ENCODE data around the gene MRPL20. TPM values are rescaled to one million over a fixed set of nuclear protein-coding genes. Genes with fewer than 3 reads are reported as not detected.

Gene MRPL20
- total and polyA plus RNA-seq, 9 of the 15 experiments (the other 6 are each of a cell fraction or from before 2014, with no cell fraction given): 180 to 671 (median 229) TPM

DNA sequence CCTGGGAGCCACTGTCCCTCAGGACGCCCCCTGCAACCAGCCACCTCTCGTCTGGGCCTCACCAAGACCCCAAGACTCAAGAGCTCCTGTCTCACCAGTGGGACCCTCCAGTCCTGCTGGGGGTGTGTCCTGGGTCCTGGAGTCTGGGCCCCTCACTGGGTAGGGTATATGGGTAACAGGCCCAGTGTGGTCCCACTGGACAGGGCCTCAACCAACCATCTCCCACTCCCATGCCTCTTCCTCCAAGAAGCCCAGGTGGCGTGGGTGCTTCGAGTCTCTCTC lies 27.7 kb upstream of the MRPL20 start (continued):
- TF ChIP-seq, protein P1, sequence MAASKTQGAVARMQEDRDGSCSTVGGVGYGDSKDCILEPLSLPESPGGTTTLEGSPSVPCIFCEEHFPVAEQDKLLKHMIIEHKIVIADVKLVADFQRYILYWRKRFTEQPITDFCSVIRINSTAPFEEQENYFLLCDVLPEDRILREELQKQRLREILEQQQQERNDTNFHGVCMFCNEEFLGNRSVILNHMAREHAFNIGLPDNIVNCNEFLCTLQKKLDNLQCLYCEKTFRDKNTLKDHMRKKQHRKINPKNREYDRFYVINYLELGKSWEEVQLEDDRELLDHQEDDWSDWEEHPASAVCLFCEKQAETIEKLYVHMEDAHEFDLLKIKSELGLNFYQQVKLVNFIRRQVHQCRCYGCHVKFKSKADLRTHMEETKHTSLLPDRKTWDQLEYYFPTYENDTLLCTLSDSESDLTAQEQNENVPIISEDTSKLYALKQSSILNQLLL (CRISPR knock-in tag; IDR thresholded peaks at IDR 0.05; ENCODE audit: borderline replicate concordance): no peak
- TF ChIP-seq RBM39 (optimal IDR thresholded peaks at IDR 0.05; ENCODE audit: low read depth, low read length) (no peak), MTA3 (IDR thresholded peaks at IDR 0.05; ENCODE audit: borderline replicate concordance) (no peak), NR4A1 (CRISPR knock-in tag; IDR thresholded peaks at IDR 0.05) (0 out of 2 replicates have a peak, but pooled peaks have one; percentile 13), NR4A1 (tag; IDR thresholded peaks at IDR 0.05) (no peak), HMG20A (CRISPR knock-in tag; conservative IDR thresholded peaks at IDR 0.05) (no peak), ZFP36 (IDR thresholded peaks at IDR 0.05; ENCODE audit: low read depth, low read length, partially characterized antibody) (peak; percentile 35), BRD4 (IDR thresholded peaks at IDR 0.05) (no peak), CBFA2T2 (conservative IDR thresholded peaks at IDR 0.05) (no peak)
- TF ChIP-seq, protein P2, sequence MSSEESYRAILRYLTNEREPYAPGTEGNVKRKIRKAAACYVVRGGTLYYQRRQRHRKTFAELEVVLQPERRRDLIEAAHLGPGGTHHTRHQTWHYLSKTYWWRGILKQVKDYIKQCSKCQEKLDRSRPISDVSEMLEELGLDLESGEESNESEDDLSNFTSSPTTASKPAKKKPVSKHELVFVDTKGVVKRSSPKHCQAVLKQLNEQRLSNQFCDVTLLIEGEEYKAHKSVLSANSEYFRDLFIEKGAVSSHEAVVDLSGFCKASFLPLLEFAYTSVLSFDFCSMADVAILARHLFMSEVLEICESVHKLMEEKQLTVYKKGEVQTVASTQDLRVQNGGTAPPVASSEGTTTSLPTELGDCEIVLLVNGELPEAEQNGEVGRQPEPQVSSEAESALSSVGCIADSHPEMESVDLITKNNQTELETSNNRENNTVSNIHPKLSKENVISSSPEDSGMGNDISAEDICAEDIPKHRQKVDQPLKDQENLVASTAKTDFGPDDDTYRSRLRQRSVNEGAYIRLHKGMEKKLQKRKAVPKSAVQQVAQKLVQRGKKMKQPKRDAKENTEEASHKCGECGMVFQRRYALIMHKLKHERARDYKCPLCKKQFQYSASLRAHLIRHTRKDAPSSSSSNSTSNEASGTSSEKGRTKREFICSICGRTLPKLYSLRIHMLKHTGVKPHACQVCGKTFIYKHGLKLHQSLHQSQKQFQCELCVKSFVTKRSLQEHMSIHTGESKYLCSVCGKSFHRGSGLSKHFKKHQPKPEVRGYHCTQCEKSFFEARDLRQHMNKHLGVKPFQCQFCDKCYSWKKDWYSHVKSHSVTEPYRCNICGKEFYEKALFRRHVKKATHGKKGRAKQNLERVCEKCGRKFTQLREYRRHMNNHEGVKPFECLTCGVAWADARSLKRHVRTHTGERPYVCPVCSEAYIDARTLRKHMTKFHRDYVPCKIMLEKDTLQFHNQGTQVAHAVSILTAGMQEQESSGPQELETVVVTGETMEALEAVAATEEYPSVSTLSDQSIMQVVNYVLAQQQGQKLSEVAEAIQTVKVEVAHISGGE (CRISPR knock-in tag; IDR thresholded peaks at IDR 0.05): no peak
- TF ChIP-seq, protein P3, sequence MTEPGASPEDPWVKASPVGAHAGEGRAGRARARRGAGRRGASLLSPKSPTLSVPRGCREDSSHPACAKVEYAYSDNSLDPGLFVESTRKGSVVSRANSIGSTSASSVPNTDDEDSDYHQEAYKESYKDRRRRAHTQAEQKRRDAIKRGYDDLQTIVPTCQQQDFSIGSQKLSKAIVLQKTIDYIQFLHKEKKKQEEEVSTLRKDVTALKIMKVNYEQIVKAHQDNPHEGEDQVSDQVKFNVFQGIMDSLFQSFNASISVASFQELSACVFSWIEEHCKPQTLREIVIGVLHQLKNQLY (CRISPR knock-in tag; conservative IDR thresholded peaks at IDR 0.05): no peak
